SK-N-SH treated with all-trans-retinoic acid at 6 μM for 48 hours (cell line): ENCODE data around the gene DBR1.

Experiments used
- ATAC-seq: fragments of 200-7000 bp; cut with Tn5 transposase; 3 replicates; pipeline ENCODE4 v1.9.1; 2020; ENCODE audit warnings: mild to moderate bottlenecking, moderate library complexity
- ARNTL ChIP-seq: fragments of 450-650 bp; formaldehyde crosslinking; IDR thresholded peaks from 2 replicates; pipeline ENCODE4 v1.5.0; 2020; ENCODE audit warnings: low read depth, mild to moderate bottlenecking, moderate library complexity, borderline replicate concordance
- BACH2 ChIP-seq: fragments of 250-450 bp; sonication (Bioruptor Pico); IDR thresholded peaks from 2 replicates; pipeline ENCODE4 v1.9.0; 2021; ENCODE audit warnings: mild to moderate bottlenecking, borderline replicate concordance
- CREB5 ChIP-seq: fragments of 250-450 bp; sonication (Bioruptor Pico); IDR thresholded peaks from 2 replicates; pipeline ENCODE4 v1.5.1; 2020; ENCODE audit warnings: low read depth, mild to moderate bottlenecking, moderate library complexity
- CSDC2 ChIP-seq: fragments of 250-450 bp; sonication (Bioruptor Pico); IDR thresholded peaks from 2 replicates; pipeline ENCODE4 v1.5.0; 2020; ENCODE audit warnings: mild to moderate bottlenecking, moderate library complexity
- ESRRG ChIP-seq: fragments of 250-450 bp; sonication (Bioruptor Pico); IDR thresholded peaks from 2 replicates; pipeline ENCODE4 v1.6.1; 2021; ENCODE audit warnings: mild to moderate bottlenecking
- ISL1 ChIP-seq: fragments of 250-450 bp; sonication (Bioruptor Pico); IDR thresholded peaks from 2 replicates; pipeline ENCODE4 v2.1.2; 2022; ENCODE audit warnings: mild to moderate bottlenecking, moderate library complexity
- OSR1 ChIP-seq: fragments of 250-450 bp; sonication (Bioruptor Pico); IDR thresholded peaks from 2 replicates; pipeline ENCODE4 v1.8.0; 2022; ENCODE audit warnings: moderate library complexity, mild to moderate bottlenecking, inconsistent platforms
- PATZ1 ChIP-seq: fragments of 250-450 bp; sonication (Bioruptor Pico); IDR thresholded peaks from 2 replicates; pipeline ENCODE4 v1.8.0; 2020; ENCODE audit warnings: mild to moderate bottlenecking, moderate library complexity, borderline replicate concordance
- POU6F1 ChIP-seq: fragments of 250-450 bp; sonication (Bioruptor Pico); IDR thresholded peaks from 2 replicates; pipeline ENCODE4 v1.8.0; 2021; ENCODE audit warnings: low read depth, mild to moderate bottlenecking, moderate library complexity, borderline replicate concordance
- PPARA ChIP-seq: fragments of 250-450 bp; sonication (Bioruptor Pico); IDR thresholded peaks from 2 replicates; pipeline ENCODE4 v1.5.0; 2020; ENCODE audit warnings: mild to moderate bottlenecking, borderline replicate concordance
- RARB ChIP-seq: fragments of 250-450 bp; sonication (Bioruptor Pico); IDR thresholded peaks from 2 replicates; pipeline ENCODE4 v1.8.0; 2021; ENCODE audit warnings: mild to moderate bottlenecking, moderate library complexity
- SNAI2 ChIP-seq: fragments of 250-450 bp; sonication (Bioruptor Pico); IDR thresholded peaks from 2 replicates; pipeline ENCODE4 v1.5.0; 2020; ENCODE audit warnings: mild to moderate bottlenecking, moderate library complexity
- TCF4 ChIP-seq: fragments of 250-450 bp; sonication (Bioruptor Pico); IDR thresholded peaks from 2 replicates; pipeline ENCODE4 v1.8.0; 2021; ENCODE audit warnings: mild to moderate bottlenecking, moderate library complexity, borderline replicate concordance
- TSHZ2 ChIP-seq: fragments of 250-450 bp; sonication (Bioruptor Pico); IDR thresholded peaks from 2 replicates; pipeline ENCODE4 v1.5.0; 2020; ENCODE audit warnings: mild to moderate bottlenecking, moderate library complexity
- ZC3H10 ChIP-seq: fragments of 250-450 bp; sonication (Bioruptor Pico); IDR thresholded peaks from 2 replicates; pipeline ENCODE4 v1.5.1; 2021; ENCODE audit warnings: mild to moderate bottlenecking, moderate library complexity
- ZFP3 ChIP-seq: fragments of 250-450 bp; sonication (Bioruptor Pico); IDR thresholded peaks from 2 replicates; pipeline ENCODE4 v1.5.0; 2020; ENCODE audit warnings: mild to moderate bottlenecking, moderate library complexity
- ZFP30 ChIP-seq: fragments of 450-650 bp; formaldehyde crosslinking; IDR thresholded peaks from 2 replicates; pipeline ENCODE4 v1.5.0; 2022; ENCODE audit warnings: mild to moderate bottlenecking, moderate library complexity
- ZNF565 ChIP-seq: fragments of 450-650 bp; formaldehyde crosslinking; conservative IDR thresholded peaks from 2 replicates; pipeline ENCODE4 v1.5.0; 2020; ENCODE audit warnings: low read depth, mild to moderate bottlenecking, moderate library complexity
- ZNF70 ChIP-seq: fragments of 450-650 bp; formaldehyde crosslinking; IDR thresholded peaks from 2 replicates; pipeline ENCODE4 v1.5.0; 2020; ENCODE audit warnings: mild to moderate bottlenecking, moderate library complexity
- ZNF8 ChIP-seq: fragments of 450-650 bp; formaldehyde crosslinking; IDR thresholded peaks from 2 replicates; pipeline ENCODE4 v1.5.0; 2020; ENCODE audit warnings: mild to moderate bottlenecking, moderate library complexity

DBR1 gene

GRCh38 chr3:138135833-138136194 lies 38.9 kb downstream of the DBR1 start:
- TF ChIP-seq ZFP30 (CRISPR knock-in tag) (no peak), ZFP3 (CRISPR knock-in tag) (no peak), SNAI2 (no peak), OSR1 (CRISPR knock-in tag) (no peak), PPARA (no peak), POU6F1 (CRISPR knock-in tag) (no peak), ZNF565 (no peak), CSDC2 (CRISPR knock-in tag) (no peak), ARNTL (CRISPR knock-in tag) (no peak), ISL1 (CRISPR knock-in tag) (no peak), TSHZ2 (CRISPR knock-in tag) (no peak), ESRRG (CRISPR knock-in tag) (no peak), TCF4 (CRISPR knock-in tag) (no peak), ZC3H10 (CRISPR knock-in tag) (no peak), ZNF70 (no peak)

GRCh38 chr3:138135146-138135832 lies 39.4 kb downstream of the DBR1 start:
- no peak for ATAC-seq
- TF ChIP-seq ZFP30 (CRISPR knock-in tag) (no peak), ZNF8 (CRISPR knock-in tag) (no peak), POU6F1 (CRISPR knock-in tag) (no peak), CREB5 (CRISPR knock-in tag) (no peak), OSR1 (CRISPR knock-in tag) (no peak), ZNF565 (no peak), TCF4 (CRISPR knock-in tag) (no peak), ARNTL (CRISPR knock-in tag) (no peak), ESRRG (CRISPR knock-in tag) (no peak), PPARA (no peak), ZNF70 (no peak), BACH2 (CRISPR knock-in tag) (no peak), SNAI2 (no peak), PATZ1 (CRISPR knock-in tag) (no peak), ZFP3 (CRISPR knock-in tag) (no peak), ISL1 (CRISPR knock-in tag) (no peak), RARB (CRISPR knock-in tag) (no peak), CSDC2 (CRISPR knock-in tag) (no peak)

More at GRCh38 chr3:138135833-138136194, 38.9 kb downstream of the DBR1 start:
- no peak for ATAC-seq

DNA sequence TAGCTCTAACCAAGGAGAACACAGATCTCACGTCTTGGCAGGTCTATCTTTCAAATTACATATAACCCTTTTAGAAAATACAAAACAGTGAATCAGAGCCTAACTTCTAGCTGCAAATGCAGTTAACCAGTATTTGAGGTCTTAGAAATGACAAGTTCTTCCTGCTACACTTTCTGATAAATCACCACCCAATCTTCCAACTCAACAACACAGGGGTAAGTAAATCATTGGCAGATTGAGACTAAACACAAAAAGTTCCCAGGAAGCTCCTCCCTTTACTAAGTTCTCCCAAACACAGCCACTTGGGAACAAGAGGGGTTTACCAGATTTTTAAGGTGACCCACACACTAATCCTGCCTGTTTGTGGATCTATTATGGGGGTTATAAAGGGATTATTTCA lies 42.5 kb downstream of the DBR1 start, which contains the start of gene A4GNT:
Gene A4GNT, minus strand, starts transcription at position 152 of the 400 bp plus-strand sequence. CDS start 1,134 bp downstream, outside the sequence.
- ATAC-seq = no peak
- no peak for TF ChIP-seq BACH2 (CRISPR knock-in tag)
- no peak for TF ChIP-seq SNAI2
- no peak for TF ChIP-seq TSHZ2 (CRISPR knock-in tag)
- no peak for TF ChIP-seq ZNF565
- TF ChIP-seq CREB5 (CRISPR knock-in tag) = no peak
- no peak for TF ChIP-seq ZFP30 (CRISPR knock-in tag)
- TF ChIP-seq ZC3H10 (CRISPR knock-in tag) = no peak
- TF ChIP-seq TCF4 (CRISPR knock-in tag) = no peak
- no peak for TF ChIP-seq RARB (CRISPR knock-in tag)
